Measurements from ENCODE around the gene STMND1.

DNA sequence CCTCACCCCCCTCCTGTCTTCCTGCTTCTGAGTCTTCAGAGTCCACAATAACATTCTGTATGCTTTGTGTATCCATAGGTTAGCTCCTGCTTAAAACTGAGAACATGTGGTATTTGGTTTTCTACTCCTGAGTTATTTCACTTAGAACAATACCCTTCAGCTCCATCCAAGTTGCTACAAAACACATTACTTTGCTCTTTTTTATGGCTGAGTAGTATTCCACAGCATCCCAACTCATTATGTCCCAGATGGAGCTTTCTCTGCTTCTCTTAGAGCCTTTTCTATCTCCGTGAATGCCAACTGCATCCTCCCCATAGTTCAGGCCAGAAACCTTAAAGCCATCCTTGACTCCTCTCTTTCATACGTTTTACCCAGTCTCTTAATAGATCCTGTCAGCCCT lies 55.8 kb downstream of the STMND1 start:
- TF ChIP-seq, protein P1, sequence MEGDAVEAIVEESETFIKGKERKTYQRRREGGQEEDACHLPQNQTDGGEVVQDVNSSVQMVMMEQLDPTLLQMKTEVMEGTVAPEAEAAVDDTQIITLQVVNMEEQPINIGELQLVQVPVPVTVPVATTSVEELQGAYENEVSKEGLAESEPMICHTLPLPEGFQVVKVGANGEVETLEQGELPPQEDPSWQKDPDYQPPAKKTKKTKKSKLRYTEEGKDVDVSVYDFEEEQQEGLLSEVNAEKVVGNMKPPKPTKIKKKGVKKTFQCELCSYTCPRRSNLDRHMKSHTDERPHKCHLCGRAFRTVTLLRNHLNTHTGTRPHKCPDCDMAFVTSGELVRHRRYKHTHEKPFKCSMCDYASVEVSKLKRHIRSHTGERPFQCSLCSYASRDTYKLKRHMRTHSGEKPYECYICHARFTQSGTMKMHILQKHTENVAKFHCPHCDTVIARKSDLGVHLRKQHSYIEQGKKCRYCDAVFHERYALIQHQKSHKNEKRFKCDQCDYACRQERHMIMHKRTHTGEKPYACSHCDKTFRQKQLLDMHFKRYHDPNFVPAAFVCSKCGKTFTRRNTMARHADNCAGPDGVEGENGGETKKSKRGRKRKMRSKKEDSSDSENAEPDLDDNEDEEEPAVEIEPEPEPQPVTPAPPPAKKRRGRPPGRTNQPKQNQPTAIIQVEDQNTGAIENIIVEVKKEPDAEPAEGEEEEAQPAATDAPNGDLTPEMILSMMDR (IDR thresholded peaks at IDR 0.05; ENCODE audit: low read depth, low read length, missing input control) = no peak
- TF ChIP-seq TAF1 (conservative IDR thresholded peaks at IDR 0.05) (no peak), REST (IDR thresholded peaks at IDR 0.05) (no peak), YY1 (IDR thresholded peaks at IDR 0.05) (no peak), RXRA (IDR thresholded peaks at IDR 0.05) (no peak)
- TF ChIP-seq, protein P2, sequence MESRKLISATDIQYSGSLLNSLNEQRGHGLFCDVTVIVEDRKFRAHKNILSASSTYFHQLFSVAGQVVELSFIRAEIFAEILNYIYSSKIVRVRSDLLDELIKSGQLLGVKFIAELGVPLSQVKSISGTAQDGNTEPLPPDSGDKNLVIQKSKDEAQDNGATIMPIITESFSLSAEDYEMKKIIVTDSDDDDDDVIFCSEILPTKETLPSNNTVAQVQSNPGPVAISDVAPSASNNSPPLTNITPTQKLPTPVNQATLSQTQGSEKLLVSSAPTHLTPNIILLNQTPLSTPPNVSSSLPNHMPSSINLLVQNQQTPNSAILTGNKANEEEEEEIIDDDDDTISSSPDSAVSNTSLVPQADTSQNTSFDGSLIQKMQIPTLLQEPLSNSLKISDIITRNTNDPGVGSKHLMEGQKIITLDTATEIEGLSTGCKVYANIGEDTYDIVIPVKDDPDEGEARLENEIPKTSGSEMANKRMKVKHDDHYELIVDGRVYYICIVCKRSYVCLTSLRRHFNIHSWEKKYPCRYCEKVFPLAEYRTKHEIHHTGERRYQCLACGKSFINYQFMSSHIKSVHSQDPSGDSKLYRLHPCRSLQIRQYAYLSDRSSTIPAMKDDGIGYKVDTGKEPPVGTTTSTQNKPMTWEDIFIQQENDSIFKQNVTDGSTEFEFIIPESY (IDR thresholded peaks at IDR 0.05) = no peak
- TF ChIP-seq, protein P3, sequence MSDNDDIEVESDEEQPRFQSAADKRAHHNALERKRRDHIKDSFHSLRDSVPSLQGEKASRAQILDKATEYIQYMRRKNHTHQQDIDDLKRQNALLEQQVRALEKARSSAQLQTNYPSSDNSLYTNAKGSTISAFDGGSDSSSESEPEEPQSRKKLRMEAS (IDR thresholded peaks at IDR 0.05) = no peak
